Stomach smooth muscle (tissue), 2 donors: ENCODE measurements around the gene SOX13.

ENCODE experiments used
- H3K27ac ChIP-seq: one replicate; pipeline ENCODE4 v1.7.0; 2013; ENCODE audit warnings: mild to moderate bottlenecking, low read length, inconsistent platforms
- H3K27me3 ChIP-seq, 2 donors: one replicate each; pipeline ENCODE4 v1.7.0; 2013; ENCODE audit warnings: low read length in 2 of 2; ENCODE audit not compliant: insufficient read depth in 2 of 2, control insufficient read depth in 1 of 2
- H3K36me3 ChIP-seq, 2 donors: one replicate each; pipeline ENCODE4 v1.7.0; 2013; ENCODE audit warnings: low read length in 2 of 2; ENCODE audit not compliant: control insufficient read depth in 2 of 2, insufficient read depth in 2 of 2
- H3K4me1 ChIP-seq: one replicate; pipeline ENCODE4 v1.7.0; 2013; ENCODE audit warnings: low read length; ENCODE audit not compliant: control insufficient read depth, insufficient read depth
- H3K4me3 ChIP-seq, 2 donors: one replicate each; pipeline ENCODE4 v1.7.0; 2013; ENCODE audit warnings: low read length in 2 of 2
- H3K9ac ChIP-seq, 2 donors: one replicate each; pipeline ENCODE4 v1.7.0; 2013; ENCODE audit warnings: low read length in 2 of 2, mild to moderate bottlenecking in 1 of 2
- H3K9me3 ChIP-seq, 2 donors: one replicate each; pipeline ENCODE4 v1.7.0; 2013; ENCODE audit warnings: low read length in 2 of 2; ENCODE audit not compliant: control insufficient read depth in 2 of 2
- donor health status: healthy.
- donor health status: Pancreatic carcinoma.

The SOX13 gene

DNA sequence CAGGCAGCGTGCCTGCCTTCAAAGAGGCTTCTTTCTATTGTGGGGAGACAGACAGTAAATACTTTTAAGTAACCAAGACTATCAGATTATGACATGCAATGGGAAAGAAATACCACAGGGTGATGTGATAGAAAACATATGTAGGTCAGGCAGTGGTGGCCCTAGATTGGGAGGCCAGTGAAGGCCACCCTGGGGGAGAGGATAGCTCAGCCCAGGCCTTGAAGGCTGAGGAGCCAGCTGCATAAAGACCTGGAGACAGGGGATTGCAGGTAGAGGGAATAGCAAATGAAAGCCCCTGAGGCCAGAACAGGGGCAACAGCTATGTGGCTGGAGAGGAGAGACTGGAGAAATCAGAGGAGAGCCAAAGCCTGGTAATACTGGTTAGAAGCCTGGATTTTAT, 4.0 kb downstream of the SOX13 start:
- H3K4me1 ChIP-seq, result peaks cover 45% of the 10 kb centered on the region
- peaks cover 30 to 33% of the 10 kb centered on the region in 2 donors for H3K27me3 ChIP-seq
- H3K27ac ChIP-seq, result no peak overlapping the region
- H3K9ac ChIP-seq, result no peak overlapping the region
- no peak overlapping the region for H3K4me3 ChIP-seq
- H3K36me3 ChIP-seq, result no peaks in the 10 kb centered on the region
- H3K9me3 ChIP-seq, result no peaks in the 10 kb centered on the region

DNA sequence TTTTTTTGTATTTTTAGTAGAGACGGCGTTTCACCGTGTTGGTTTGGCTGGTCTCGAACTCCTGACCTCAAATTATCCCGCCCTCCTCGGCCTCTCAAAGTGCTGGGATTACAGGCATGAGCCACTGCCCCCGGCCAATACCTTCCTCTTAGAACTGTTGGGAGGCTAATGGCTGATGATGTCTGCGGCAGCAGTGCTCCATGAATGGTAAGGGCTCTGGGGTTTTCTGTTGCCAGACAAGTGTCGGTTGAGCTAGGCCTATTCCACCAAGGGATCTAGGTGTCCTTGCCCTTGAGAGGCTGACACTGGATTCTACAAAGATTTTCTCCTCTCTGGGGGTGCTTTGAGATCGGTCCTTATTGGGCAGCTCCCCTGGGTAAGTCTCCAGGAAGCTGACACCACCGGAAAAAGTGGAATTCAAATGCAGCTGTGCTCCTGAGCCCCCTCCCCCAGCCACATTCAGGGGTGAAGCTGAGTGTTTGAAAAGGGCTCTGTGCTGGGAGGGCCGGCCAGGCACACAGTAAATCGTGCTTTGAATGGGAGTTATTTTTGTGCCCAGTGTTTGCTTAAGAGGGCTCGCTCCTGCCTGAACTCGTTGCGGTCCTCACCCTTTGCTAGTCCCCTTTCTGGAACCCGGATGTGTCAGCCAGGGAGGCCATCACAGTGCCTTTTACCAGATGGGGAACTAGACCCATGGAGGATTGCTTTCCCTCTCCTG, 5.2 kb downstream of the SOX13 start:
- peaks cover 45% of the 10 kb centered on the region for H3K4me1 ChIP-seq
- no peak overlapping the region for H3K4me3 ChIP-seq
- no peak overlapping the region for H3K27ac ChIP-seq

DNA sequence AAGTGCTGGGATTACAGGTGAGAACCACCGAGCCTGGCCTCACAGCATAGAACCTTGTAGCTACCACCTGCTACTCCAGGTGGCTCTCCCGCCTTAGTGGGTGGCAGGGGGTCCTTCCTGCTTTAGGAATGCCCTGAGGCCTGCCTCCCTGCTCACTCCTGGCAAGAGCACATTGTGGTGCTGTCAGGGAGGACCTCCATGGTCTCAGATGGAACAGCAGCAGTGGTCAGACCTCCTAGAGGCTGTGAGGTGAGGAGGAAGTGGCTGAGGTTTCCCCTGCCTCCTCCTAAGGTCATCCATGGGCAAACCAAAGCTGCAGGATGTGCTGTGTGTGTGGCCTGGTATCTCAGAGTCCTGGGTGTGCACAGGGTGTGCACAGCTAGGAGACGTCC, 6.7 kb downstream of the SOX13 start:
- Histone ChIP-seq H3K4me3 (peak overlapping the region in 1 of 2 donors; percentile 15), H3K9ac (no peak overlapping the region), H3K27ac (no peak overlapping the region), H3K4me1 (peaks cover 41% of the 10 kb centered on the region), H3K27me3 (peaks cover 19 to 23% of the 10 kb centered on the region in 2 donors), H3K9me3 (no peaks in the 10 kb centered on the region), H3K36me3 (no peaks in the 10 kb centered on the region)

More for the DNA sequence above, 5.2 kb downstream of the SOX13 start:
- H3K9me3 ChIP-seq, result no peaks in the 10 kb centered on the region
- H3K9ac ChIP-seq, result no peak overlapping the region
- peaks cover 30% of the 10 kb centered on the region in 2 donors for H3K27me3 ChIP-seq
- no peaks in the 10 kb centered on the region for H3K36me3 ChIP-seq

- H3K4me3 ChIP-seq, result no peak overlapping the region
- peaks cover 39% of the 10 kb centered on the region for H3K4me1 ChIP-seq
- no peaks in the 10 kb centered on the region for H3K36me3 ChIP-seq
- H3K9me3 ChIP-seq, result no peaks in the 10 kb centered on the region
- peaks cover 11 to 17% of the 10 kb centered on the region in 2 donors for H3K27me3 ChIP-seq
- no peak overlapping the region for H3K27ac ChIP-seq
- no peak overlapping the region for H3K9ac ChIP-seq
Observed at GRCh38 chr1:204080163-204080903, 7.4 kb downstream of the SOX13 start.

- Histone ChIP-seq H3K4me1 (peaks cover 33% of the 10 kb centered on the region), H3K9ac (no peak overlapping the region), H3K4me3 (no peak overlapping the region), H3K36me3 (no peaks in the 10 kb centered on the region), H3K9me3 (no peaks in the 10 kb centered on the region), H3K27ac (no peak overlapping the region), H3K27me3 (peaks cover 8 to 9% of the 10 kb centered on the region in 2 donors)
Observed at GRCh38 chr1:204081164-204081790, 8.4 kb downstream of the SOX13 start.

DNA sequence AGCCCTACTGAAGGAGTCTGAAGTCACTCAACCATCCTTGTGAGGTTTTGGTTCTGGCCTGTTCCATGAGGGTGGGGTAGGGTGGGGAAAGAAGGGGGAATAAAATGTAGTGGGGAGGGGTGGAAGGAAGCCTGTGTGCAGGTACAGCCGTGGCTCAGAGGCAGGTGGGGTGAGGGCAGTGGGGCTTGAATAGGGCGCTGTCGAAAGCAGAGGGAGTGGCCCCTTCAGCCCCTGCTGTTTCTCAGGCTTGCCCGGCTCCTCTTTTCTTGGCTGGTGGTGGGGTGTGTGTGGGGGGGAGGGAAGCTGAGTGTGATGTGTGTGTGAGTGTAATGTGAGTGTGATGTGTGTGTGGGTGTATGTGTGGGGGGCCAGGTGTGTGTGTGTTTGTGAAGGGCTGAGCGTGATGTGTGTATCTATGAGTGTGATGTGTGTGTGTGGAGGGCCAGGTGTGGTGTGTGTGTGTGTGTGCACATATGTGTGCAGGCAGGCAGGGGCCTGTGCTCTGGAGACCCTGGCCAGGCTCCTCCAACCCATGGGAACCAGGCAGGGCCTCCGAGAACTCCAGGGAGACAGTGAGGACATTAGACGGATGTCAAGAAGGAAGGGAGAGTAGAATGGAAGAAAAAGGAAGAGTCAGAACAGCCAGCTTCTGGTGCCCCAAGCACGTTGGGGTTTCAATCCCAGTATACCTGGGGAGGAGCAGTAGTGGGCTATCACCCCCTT, 9.0 kb downstream of the SOX13 start:
- Histone ChIP-seq H3K36me3 (no peaks in the 10 kb centered on the region), H3K9ac (no peak overlapping the region), H3K27ac (no peak overlapping the region), H3K9me3 (no peaks in the 10 kb centered on the region), H3K27me3 (peaks cover 6 to 7% of the 10 kb centered on the region in 2 donors), H3K4me3 (no peak overlapping the region), H3K4me1 (peaks cover 32% of the 10 kb centered on the region)

- Histone ChIP-seq H3K27me3 (peaks cover 0 to 6% of the 10 kb centered on the region in 2 donors), H3K9ac (no peak overlapping the region), H3K4me1 (peaks cover 45% of the 10 kb centered on the region), H3K27ac (no peak overlapping the region), H3K9me3 (no peaks in the 10 kb centered on the region), H3K4me3 (no peak overlapping the region), H3K36me3 (no peaks in the 10 kb centered on the region)
Observed at GRCh38 chr1:204083491-204083890, 10.6 kb downstream of the SOX13 start.

DNA sequence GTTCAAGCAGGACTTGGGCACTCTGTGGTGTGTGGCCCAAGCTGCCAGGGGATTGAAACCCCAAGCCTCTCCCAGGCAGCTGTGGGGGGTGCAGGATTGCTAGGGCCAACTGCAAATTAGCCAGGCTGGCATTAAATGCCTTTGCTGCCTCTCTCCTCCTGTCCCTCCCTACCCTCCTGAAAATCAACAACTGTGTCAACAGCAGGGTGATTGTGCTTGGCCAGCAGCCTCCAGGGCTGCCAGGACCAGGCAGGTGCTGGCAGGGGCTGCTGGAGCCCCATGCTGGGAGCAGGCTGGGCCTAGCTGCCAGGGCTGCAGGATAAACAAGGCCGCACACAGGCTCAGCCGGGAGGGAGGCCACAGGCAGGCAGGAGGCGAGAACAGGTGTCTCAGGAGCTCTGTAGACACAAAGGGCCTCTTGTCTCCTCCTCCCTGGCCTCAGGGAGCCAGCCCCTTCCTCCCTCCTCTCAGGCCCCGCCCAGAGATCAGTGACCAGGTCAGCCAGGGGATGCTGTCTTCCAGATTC, 11.4 kb downstream of the SOX13 start:
- Histone ChIP-seq H3K27ac (no peak overlapping the region), H3K9me3 (no peaks in the 10 kb centered on the region), H3K27me3 (peaks cover 0 to 4% of the 10 kb centered on the region in 2 donors), H3K4me3 (no peak overlapping the region), H3K4me1 (peaks cover 49% of the 10 kb centered on the region), H3K36me3 (no peaks in the 10 kb centered on the region), H3K9ac (no peak overlapping the region)

GRCh38 chr1:204085876-204086275, 13.0 kb downstream of the SOX13 start:
- H3K9me3 ChIP-seq, result no peaks in the 10 kb centered on the region
- peaks cover 0 to 2% of the 10 kb centered on the region in 2 donors for H3K27me3 ChIP-seq
- no peak overlapping the region for H3K9ac ChIP-seq
- H3K4me1 ChIP-seq, result peaks cover 42% of the 10 kb centered on the region
- H3K36me3 ChIP-seq, result no peaks in the 10 kb centered on the region
- H3K27ac ChIP-seq, result no peak overlapping the region
- no peak overlapping the region for H3K4me3 ChIP-seq

- Histone ChIP-seq H3K27ac (peak overlapping the region; percentile 55), H3K27me3 (peaks cover 0 to 2% of the 10 kb centered on the region in 2 donors), H3K36me3 (no peaks in the 10 kb centered on the region), H3K9me3 (no peaks in the 10 kb centered on the region), H3K4me3 (no peak overlapping the region), H3K9ac (no peak overlapping the region), H3K4me1 (peaks cover 37% of the 10 kb centered on the region)
Observed at GRCh38 chr1:204087181-204087892, 14.4 kb downstream of the SOX13 start.
